NCI-H1092 (cell line): ENCODE measurements around the gene TRIO.
"Not testable (repeated sequence)": the region's sequence is repeated elsewhere in the genome, so short reads cannot be mapped to it uniquely, and the experiment has no call there.

Source experiments
- DNase-seq: peaks from one replicate; lab custom pipeline; 2025; lab: John Stamatoyannopoulos, UW

Gene TRIO

GRCh38 chr5:14359069-14360043, 216.2 kb downstream of the TRIO start:
- no peak for DNase-seq

GRCh38 chr5:14362491-14362890, 219.3 kb downstream of the TRIO start:
- DNase-seq = no peak

- no peak for DNase-seq
Measured at GRCh38 chr5:14364096-14364495, 221.0 kb downstream of the TRIO start.

- DNase-seq = no peak
Measured at GRCh38 chr5:14364576-14365472, 221.7 kb downstream of the TRIO start.

- DNase-seq = no peak
Measured at GRCh38 chr5:14365831-14366430, 222.8 kb downstream of the TRIO start.

- DNase-seq = no peak
Measured at GRCh38 chr5:14366763-14367162, 223.6 kb downstream of the TRIO start.

GRCh38 chr5:14367364-14367763, 224.2 kb downstream of the TRIO start:
- no peak for DNase-seq

GRCh38 chr5:14369780-14370179, 226.6 kb downstream of the TRIO start:
- DNase-seq = no peak

- DNase-seq = no peak
Measured at GRCh38 chr5:14370386-14370785, 227.2 kb downstream of the TRIO start.

- DNase-seq = no peak
Measured at GRCh38 chr5:14373685-14374084, 230.5 kb downstream of the TRIO start.

- DNase-seq = no peak
Measured at GRCh38 chr5:14374100-14374499, 231.0 kb downstream of the TRIO start.

GRCh38 chr5:14376789-14377188, 233.6 kb downstream of the TRIO start:
- DNase-seq = no peak

GRCh38 chr5:14379739-14380497, 236.8 kb downstream of the TRIO start:
- no peak for DNase-seq

GRCh38 chr5:14380712-14381111, 237.6 kb downstream of the TRIO start:
- no peak for DNase-seq

GRCh38 chr5:14382640-14383039, 239.5 kb downstream of the TRIO start:
- DNase-seq = no peak

- DNase-seq = no peak
Measured at GRCh38 chr5:14383923-14384322, 240.8 kb downstream of the TRIO start.

- DNase-seq = no peak
Measured at GRCh38 chr5:14385019-14385418, 241.9 kb downstream of the TRIO start.

- DNase-seq = no peak
Measured at GRCh38 chr5:14386884-14387624, 243.9 kb downstream of the TRIO start.

GRCh38 chr5:14388741-14389140, 245.6 kb downstream of the TRIO start:
- DNase-seq = no peak

GRCh38 chr5:14392552-14392951, 249.4 kb downstream of the TRIO start:
- DNase-seq = not testable (repeated sequence)

GRCh38 chr5:14394365-14394764, 251.2 kb downstream of the TRIO start:
- no peak for DNase-seq
